MM.1S (cell line): Measurements from ENCODE around the gene PROCA1.

ENCODE experiments used
- CTCF ChIP-seq: fragments of 300-600 bp; sonication (generic); IDR thresholded peaks from 2 replicates; pipeline ENCODE4 v1.5.1; 2016; ENCODE audit warnings: antibody characterized with exemption, low read length, mixed read lengths
- EZH2 ChIP-seq: fragments of 300-600 bp; sonication (generic); optimal IDR thresholded peaks from 2 replicates; pipeline ENCODE3; 2017; ENCODE audit warnings: low read depth, mild to moderate bottlenecking, antibody characterized with exemption, low read length, mixed read lengths

DNA sequence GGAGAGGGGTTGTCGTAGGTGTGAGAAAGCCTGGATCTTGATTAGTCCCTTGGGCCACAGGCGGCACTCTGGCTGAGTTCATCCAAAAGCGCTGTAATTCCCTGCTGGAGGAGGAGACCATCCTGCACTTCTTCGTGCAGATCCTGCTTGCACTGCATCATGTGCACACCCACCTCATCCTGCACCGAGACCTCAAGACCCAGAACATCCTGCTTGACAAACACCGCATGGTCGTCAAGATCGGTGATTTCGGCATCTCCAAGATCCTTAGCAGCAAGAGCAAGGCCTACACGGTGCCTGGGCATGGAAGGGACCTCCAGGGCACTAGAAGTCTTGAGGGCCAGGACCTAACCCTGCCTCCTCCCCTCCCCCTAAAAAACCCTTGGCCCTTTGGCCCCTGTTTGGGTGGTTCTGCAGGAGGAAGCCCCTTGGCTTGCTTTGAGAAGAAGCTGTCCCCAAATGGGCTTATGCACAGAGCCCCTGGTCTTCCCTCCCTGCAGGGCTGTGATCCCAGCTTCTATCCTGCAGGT, 23.1 kb upstream of the PROCA1 start:
- no peak for TF ChIP-seq CTCF
- no peak for TF ChIP-seq EZH2
